GM13977 (cell line): ENCODE data around the gene SEMA3B.
A peak's percentile ranks its signal among the peaks of the same experiment; 100 is the strongest.
"Not testable (repeated sequence)": the region's sequence is repeated elsewhere in the genome, so short reads cannot be mapped to it uniquely, and the experiment has no call there.

Experiments used
- DNase-seq: peaks from one replicate; pipeline ENCODE4 v3.0.0; 2012; ENCODE audit warnings: low spot score
- CTCF ChIP-seq: IDR thresholded peaks from 2 replicates; pipeline ENCODE4 v1.5.1; 2012; ENCODE audit warnings: mild to moderate bottlenecking, control low read depth; ENCODE audit not compliant: insufficient read depth; ENCODE audit errors: extremely low read depth, missing control alignments
- in situ Hi-C: fragments of 300-500 bp; cut with MboI; formaldehyde crosslinking; loops from one replicate; pipeline ENCODE4 v1.12.0; 2022; ENCODE audit warnings: low sequenced_read_pairs, low pct_unique_long_range_greater_than_20kb, mixed read lengths, inconsistent platforms; ENCODE audit not compliant: unreplicated experiment

Gene SEMA3B

GRCh38 chr3:50270422-50271224 is 1.7 kb downstream of the SEMA3B start:
- in situ Hi-C loops: loop anchor here (10.0 kb wide), 1 partner anchor 46 kb away; no protein-coding TSS in a partner anchor

GRCh38 chr3:50271314-50271936 is 2.5 kb downstream of the SEMA3B start:
- in situ Hi-C loops: loop anchor here (10.0 kb wide), 1 partner anchor 47 kb away; no protein-coding TSS in a partner anchor
- no peak for DNase-seq
- TF ChIP-seq CTCF: no peak

More at GRCh38 chr3:50270422-50271224, 1.7 kb downstream of the SEMA3B start:
- DNase-seq: no peak
- TF ChIP-seq CTCF: no peak

GRCh38 chr3:50272538-50272910 is 3.6 kb downstream of the SEMA3B start:
- DNase-seq: not testable (repeated sequence)
- in situ Hi-C loops: loop anchor here (10.0 kb wide), 1 partner anchor 48 kb away; no protein-coding TSS in a partner anchor

- in situ Hi-C loops: loop anchor here (10.0 kb wide), 1 partner anchor 48 kb away; no protein-coding TSS in a partner anchor
- peak; percentile 99 for DNase-seq
- TF ChIP-seq CTCF: peak; percentile 98
These were observed 4.2 kb downstream of the SEMA3B start for GRCh38 chr3:50272911-50273688.

GRCh38 chr3:50273689-50274065 is 4.7 kb downstream of the SEMA3B start:
- no peak for TF ChIP-seq CTCF

GRCh38 chr3:50274371-50275104 is 5.6 kb downstream of the SEMA3B start:
- peak; percentile 81 for DNase-seq
- peak; percentile 56 for TF ChIP-seq CTCF
- in situ Hi-C loops: loop anchor here (10.0 kb wide), 1 partner anchor 50 kb away; no protein-coding TSS in a partner anchor

More at GRCh38 chr3:50273689-50274065, 4.7 kb downstream of the SEMA3B start:
- in situ Hi-C loops: loop anchor here (10.0 kb wide), 1 partner anchor 49 kb away; no protein-coding TSS in a partner anchor
- peak; percentile 36 for DNase-seq
